Esophagus muscularis mucosa (tissue), 4 donors: ENCODE data around the gene SETBP1. TPM values are rescaled to one million over a fixed set of nuclear protein-coding genes. Genes with fewer than 3 reads are reported as not detected.

Experiments used
- DNase-seq: peaks from one replicate; pipeline ENCODE4 v3.0.0-alpha.2; 2017; ENCODE audit errors: extremely low spot score
- H3K27ac ChIP-seq, 4 donors: fragments of 200-600 bp; sonication (generic); replicated peaks in 1 of 4; 1 replicate in 3 of 4; 2 replicates in 1 of 4; pipeline ENCODE4 v1.5.1; 2016 to 2019; ENCODE audit warnings: mild to moderate bottlenecking in 1 of 4
- H3K27me3 ChIP-seq, 4 donors: fragments of 200-600 bp; sonication (generic); one replicate each; pipeline versions ENCODE4 v1.5.1 to v1.6.0; 2016 to 2019
- H3K36me3 ChIP-seq, 4 donors: fragments of 200-600 bp; sonication (generic); one replicate each; pipeline ENCODE4 v1.5.1; 2016 to 2019
- H3K4me1 ChIP-seq, 4 donors: fragments of 200-600 bp; sonication (generic); one replicate each; pipeline ENCODE4 v1.5.1; 2016 to 2019
- H3K4me3 ChIP-seq, 4 donors: fragments of 200-600 bp; sonication (generic); 1 replicate in 2 of 4; 2 replicates in 2 of 4; pipeline ENCODE4 v1.5.1; 2016 to 2019; ENCODE audit warnings: mild to moderate bottlenecking in 4 of 4, moderate library complexity in 1 of 4
- H3K9me3 ChIP-seq, 4 donors: fragments of 200-600 bp; sonication (generic); 1 replicate in 3 of 4; 2 replicates in 1 of 4; pipeline ENCODE4 v1.5.1; 2016 to 2019
- EP300 ChIP-seq: sonication (generic); formaldehyde crosslinking; IDR thresholded peaks from one replicate; pipeline ENCODE4 v1.6.1; 2017; ENCODE audit warnings: antibody characterized with exemption
- POLR2A ChIP-seq: fragments of 450-650 bp; IDR thresholded peaks from one replicate; pipeline ENCODE4 v1.6.1; 2017; ENCODE audit warnings: antibody characterized with exemption, moderate library complexity, mild to moderate bottlenecking, low read depth
- POLR2AphosphoS5 ChIP-seq, 2 donors: sonication (generic); formaldehyde crosslinking; IDR thresholded peaks; one replicate each; pipeline ENCODE4 v1.6.1; 2017; ENCODE audit warnings: antibody characterized with exemption in 2 of 2
- WGBS: methylation state at CpG from one replicate; pipeline ENCODE4 v1.1.5; 2018; 5-methylcytosine and 5-hydroxymethylcytosine counted together
- intact Hi-C: fragments of 100-400 bp; cut with DNase I; formaldehyde crosslinking; loops from one replicate; pipeline ENCODE4 v1.15.1; 2023
- total RNA-seq, 4 donors: library from RNA; depleted of rRNA; stranded (reverse); fragments of >200 nt; gene quantifications; one replicate each; pipeline versions ENCODE4 v1.1.0 to v1.2.1, GENCODE V29; 2016
- TF ChIP-seq, protein P1 (sequence below), 3 experiments: fragments of 200-600 bp in 2 of 3; fragments of 450-650 bp in 1 of 3; sonication (generic) in 2 of 3; IDR thresholded peaks; one replicate each; pipeline ENCODE4 v1.5.1; 2017 to 2019; ENCODE audit warnings: antibody characterized with exemption in 3 of 3, mild to moderate bottlenecking in 2 of 3, moderate library complexity in 1 of 3

The SETBP1 gene
- total RNA-seq, 4 donors from 2014 or later, result 40.9 to 86.5 (median 65.1) TPM

DNA sequence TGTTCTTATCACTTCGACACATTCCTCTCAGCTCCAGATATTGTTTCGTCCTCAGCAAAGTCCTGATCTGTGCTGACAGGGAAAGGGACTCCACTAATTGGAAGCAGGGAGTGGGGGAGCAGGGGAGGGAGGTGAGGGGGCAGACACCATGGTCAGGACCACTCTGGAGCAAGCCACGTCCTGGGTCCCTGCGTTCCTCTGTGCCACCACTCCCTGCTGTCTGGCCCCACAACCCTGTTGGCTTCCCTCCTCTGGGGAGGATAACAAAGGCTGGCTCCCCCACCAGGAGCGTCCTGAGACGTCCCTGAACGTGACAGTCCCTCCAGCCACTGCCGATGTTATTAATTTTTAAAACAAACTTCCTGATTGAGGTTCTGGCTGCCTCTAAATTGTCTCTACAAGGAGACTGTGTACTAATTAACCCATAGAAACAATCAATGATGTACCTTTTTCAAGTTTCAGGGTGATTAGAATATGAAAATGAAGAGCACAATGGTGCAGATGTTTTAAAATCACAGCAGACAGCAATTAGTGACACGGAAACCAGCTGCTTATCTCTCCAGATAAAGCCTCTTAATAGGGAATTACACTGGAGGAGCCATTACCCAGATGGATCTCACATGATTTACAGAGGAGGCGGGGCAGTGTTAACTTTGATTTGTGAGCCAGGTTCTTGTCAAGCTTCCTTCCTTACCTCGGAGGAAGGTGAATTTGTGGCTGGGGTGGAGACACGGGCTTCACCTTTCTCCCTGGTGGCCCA, 257.5 kb downstream of the SETBP1 start:
- intact Hi-C loops, result no loop called here
- H3K4me1 ChIP-seq, result peaks cover 8 to 34% (median 23%) of the 10 kb centered on the region in 4 donors
- no peaks in the 10 kb centered on the region for H3K36me3 ChIP-seq
- no peak for DNase-seq
- H3K4me3 ChIP-seq, result no peak overlapping the region
- no peaks in the 10 kb centered on the region for H3K27me3 ChIP-seq
- H3K27ac ChIP-seq, result no peak overlapping the region
- WGBS, result 74% methylated on average over 12 of the region's 12 CpGs
- TF ChIP-seq POLR2A (no peak), POLR2AphosphoS5 (IDR thresholded peaks at IDR 0.05) (no peak), EP300 (no peak)
- TF ChIP-seq, protein P1, sequence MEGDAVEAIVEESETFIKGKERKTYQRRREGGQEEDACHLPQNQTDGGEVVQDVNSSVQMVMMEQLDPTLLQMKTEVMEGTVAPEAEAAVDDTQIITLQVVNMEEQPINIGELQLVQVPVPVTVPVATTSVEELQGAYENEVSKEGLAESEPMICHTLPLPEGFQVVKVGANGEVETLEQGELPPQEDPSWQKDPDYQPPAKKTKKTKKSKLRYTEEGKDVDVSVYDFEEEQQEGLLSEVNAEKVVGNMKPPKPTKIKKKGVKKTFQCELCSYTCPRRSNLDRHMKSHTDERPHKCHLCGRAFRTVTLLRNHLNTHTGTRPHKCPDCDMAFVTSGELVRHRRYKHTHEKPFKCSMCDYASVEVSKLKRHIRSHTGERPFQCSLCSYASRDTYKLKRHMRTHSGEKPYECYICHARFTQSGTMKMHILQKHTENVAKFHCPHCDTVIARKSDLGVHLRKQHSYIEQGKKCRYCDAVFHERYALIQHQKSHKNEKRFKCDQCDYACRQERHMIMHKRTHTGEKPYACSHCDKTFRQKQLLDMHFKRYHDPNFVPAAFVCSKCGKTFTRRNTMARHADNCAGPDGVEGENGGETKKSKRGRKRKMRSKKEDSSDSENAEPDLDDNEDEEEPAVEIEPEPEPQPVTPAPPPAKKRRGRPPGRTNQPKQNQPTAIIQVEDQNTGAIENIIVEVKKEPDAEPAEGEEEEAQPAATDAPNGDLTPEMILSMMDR (IDR thresholded peaks at IDR 0.05), result no peak
- peaks cover 0 to 10% (median 6%) of the 10 kb centered on the region in 4 donors for H3K9me3 ChIP-seq

DNA sequence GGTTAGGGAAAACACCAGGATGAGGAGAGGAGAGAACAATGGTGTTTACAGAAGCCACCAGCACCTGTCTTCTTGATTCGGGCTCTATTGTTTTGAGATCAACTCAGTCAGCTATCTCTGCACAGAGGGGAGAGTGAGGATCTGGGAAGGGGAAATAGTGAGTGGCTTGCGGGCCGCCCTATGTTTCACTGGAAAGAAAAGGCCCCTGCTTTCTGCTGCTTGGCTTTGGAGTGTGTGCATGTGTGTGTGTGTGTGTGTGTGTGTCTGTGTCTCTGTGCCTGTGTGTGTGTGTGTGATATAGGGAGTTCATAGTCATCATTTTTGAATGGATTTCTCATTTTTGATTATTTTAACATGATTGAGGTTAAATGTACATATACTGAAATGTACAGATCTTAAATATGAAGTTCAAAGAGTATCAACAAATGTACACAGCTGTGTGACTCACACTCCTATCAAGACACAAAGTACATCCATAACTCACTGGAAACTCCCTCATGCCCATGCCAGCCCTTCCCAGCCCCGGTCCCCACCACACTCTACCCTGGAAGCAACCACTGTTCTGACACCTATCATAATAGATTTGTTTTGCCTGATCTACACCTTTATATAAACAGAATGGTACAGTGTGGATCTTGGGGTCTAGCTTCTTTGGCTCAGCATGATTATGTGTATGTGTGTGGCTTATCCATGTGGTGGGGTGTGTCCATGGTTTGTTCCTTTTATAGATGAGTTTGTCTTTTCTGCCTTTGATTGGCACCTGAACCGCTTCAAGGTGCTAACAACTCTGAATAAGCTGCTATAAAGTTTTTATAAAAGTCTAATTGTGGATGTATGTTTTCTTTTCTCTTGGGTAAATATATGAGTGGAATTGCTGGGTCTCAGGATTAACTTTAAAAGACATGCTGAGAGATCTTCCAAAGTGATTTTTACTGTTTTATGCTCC, 258.3 kb downstream of the SETBP1 start:
- H3K27me3 ChIP-seq, result no peaks in the 10 kb centered on the region
- WGBS, result 64% methylated on average over 5 of the region's 5 CpGs
- H3K4me1 ChIP-seq, result peaks cover 8 to 43% (median 31%) of the 10 kb centered on the region in 4 donors
- no peaks in the 10 kb centered on the region for H3K36me3 ChIP-seq
- no peak overlapping the region for H3K27ac ChIP-seq
- no peak overlapping the region for H3K4me3 ChIP-seq
- TF ChIP-seq, protein P1 (IDR thresholded peaks at IDR 0.05), result no peak
- no peak for TF ChIP-seq POLR2A
- no peak for TF ChIP-seq POLR2AphosphoS5 (IDR thresholded peaks at IDR 0.05)
- no peak for TF ChIP-seq EP300
- intact Hi-C loops, result no loop called here
- no peak for DNase-seq
- peaks cover 0 to 1% (median 0%) of the 10 kb centered on the region in 4 donors for H3K9me3 ChIP-seq

DNA sequence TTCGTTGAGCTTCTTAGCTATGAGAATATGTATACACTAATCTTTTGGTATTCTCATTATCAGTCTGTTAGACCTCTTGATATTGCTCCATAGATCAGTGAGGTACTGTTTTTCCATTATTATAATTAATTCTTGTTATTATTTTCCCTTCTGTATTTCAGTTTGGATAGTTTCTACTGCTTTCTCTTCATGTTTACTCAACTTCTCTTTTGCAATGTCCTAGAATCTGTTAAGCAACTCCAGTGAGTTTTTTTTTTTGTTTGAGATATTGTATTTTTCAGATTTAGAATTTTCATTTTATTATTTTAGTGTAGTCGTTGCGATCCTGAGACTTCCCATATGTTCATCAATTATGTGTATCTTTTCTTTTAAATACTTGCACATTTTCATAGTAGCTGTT, 260.8 kb downstream of the SETBP1 start:
- no peak overlapping the region for H3K4me3 ChIP-seq
- H3K36me3 ChIP-seq, result no peaks in the 10 kb centered on the region
- no peak overlapping the region for H3K27ac ChIP-seq
- no peaks in the 10 kb centered on the region for H3K27me3 ChIP-seq
- WGBS, result 89% methylated on average over 3 of the region's 3 CpGs
- H3K9me3 ChIP-seq, result no peaks in the 10 kb centered on the region
- peaks cover 8 to 55% (median 45%) of the 10 kb centered on the region in 4 donors for H3K4me1 ChIP-seq
- TF ChIP-seq POLR2AphosphoS5 (IDR thresholded peaks at IDR 0.05), result no peak
- no peak for TF ChIP-seq POLR2A
- no peak for TF ChIP-seq EP300
- TF ChIP-seq, protein P1 (IDR thresholded peaks at IDR 0.05), result no peak
- intact Hi-C loops, result no loop called here
- no peak for DNase-seq

DNA sequence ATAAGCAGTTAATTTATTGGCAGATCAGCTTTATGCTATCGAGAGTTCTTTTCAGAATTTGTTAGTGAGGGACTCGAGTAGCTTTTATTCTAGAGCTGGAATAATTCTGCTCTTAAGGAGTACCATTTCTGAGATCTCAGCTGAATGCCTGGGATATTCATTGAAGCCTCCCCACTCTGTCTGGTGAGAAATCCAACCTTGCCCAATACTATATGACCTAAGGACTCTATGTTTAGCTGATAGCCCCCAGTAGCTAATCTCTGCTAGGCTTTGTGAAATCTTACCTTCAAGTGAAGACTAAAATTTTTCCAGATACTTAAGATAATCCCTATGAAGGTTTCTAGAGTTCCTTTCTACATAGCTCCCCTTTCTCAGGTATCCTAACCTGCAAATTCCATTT, 261.4 kb downstream of the SETBP1 start:
- 95% methylated on average over 2 of the region's 2 CpGs for WGBS
- no peak overlapping the region for H3K27ac ChIP-seq

More for the DNA sequence above, 261.4 kb downstream of the SETBP1 start:
- TF ChIP-seq EP300 (no peak), POLR2A (no peak), POLR2AphosphoS5 (IDR thresholded peaks at IDR 0.05) (no peak)
- TF ChIP-seq, protein P1 (IDR thresholded peaks at IDR 0.05), result no peak
- peaks cover 8 to 54% (median 49%) of the 10 kb centered on the region in 4 donors for H3K4me1 ChIP-seq
- no peaks in the 10 kb centered on the region for H3K27me3 ChIP-seq
- H3K4me3 ChIP-seq, result no peak overlapping the region
- no peaks in the 10 kb centered on the region for H3K36me3 ChIP-seq
- no peak for DNase-seq
- H3K9me3 ChIP-seq, result no peaks in the 10 kb centered on the region
- intact Hi-C loops, result no loop called here
